Panc1 (cell line): ENCODE data around the gene LMF1.

Source experiments
- TF ChIP-seq, protein P1 (sequence below): fragments of 450-650 bp; IDR thresholded peaks from 2 replicates; pipeline ENCODE4 v1.5.1; 2017; ENCODE audit warnings: mild to moderate bottlenecking
- TF ChIP-seq, protein P2 (sequence below), 2 experiments: IDR thresholded peaks; 2 replicates each; pipeline ENCODE4 v1.6.1; 2011 to 2012; ENCODE audit warnings: low read depth in 2 of 2, control low read depth in 1 of 2, low read length in 1 of 2, mild to moderate bottlenecking in 1 of 2, moderate library complexity in 1 of 2; ENCODE audit not compliant: insufficient read depth in 1 of 2

DNA sequence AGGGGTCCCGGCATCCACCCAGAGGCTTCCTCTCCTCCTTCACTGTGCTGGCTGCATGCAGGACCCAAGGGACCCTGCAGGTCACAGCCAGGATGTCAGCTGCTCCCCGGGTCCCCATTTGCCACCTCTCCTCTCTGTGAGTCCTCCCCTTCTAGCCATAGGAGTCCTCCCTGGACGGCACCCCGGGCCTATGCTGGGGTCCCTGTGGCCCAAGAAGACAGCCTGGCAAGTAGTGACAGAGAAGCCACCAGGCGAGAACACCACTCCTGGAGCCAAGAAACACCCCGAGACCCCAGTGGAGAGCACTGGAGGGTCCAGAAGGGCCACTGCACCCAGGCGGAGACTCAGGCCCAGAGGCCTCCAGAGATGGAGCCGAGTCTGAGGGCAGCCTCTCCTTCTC lies 44.1 kb downstream of the LMF1 start:
- TF ChIP-seq, protein P1, sequence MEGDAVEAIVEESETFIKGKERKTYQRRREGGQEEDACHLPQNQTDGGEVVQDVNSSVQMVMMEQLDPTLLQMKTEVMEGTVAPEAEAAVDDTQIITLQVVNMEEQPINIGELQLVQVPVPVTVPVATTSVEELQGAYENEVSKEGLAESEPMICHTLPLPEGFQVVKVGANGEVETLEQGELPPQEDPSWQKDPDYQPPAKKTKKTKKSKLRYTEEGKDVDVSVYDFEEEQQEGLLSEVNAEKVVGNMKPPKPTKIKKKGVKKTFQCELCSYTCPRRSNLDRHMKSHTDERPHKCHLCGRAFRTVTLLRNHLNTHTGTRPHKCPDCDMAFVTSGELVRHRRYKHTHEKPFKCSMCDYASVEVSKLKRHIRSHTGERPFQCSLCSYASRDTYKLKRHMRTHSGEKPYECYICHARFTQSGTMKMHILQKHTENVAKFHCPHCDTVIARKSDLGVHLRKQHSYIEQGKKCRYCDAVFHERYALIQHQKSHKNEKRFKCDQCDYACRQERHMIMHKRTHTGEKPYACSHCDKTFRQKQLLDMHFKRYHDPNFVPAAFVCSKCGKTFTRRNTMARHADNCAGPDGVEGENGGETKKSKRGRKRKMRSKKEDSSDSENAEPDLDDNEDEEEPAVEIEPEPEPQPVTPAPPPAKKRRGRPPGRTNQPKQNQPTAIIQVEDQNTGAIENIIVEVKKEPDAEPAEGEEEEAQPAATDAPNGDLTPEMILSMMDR: no peak
- TF ChIP-seq, protein P2, sequence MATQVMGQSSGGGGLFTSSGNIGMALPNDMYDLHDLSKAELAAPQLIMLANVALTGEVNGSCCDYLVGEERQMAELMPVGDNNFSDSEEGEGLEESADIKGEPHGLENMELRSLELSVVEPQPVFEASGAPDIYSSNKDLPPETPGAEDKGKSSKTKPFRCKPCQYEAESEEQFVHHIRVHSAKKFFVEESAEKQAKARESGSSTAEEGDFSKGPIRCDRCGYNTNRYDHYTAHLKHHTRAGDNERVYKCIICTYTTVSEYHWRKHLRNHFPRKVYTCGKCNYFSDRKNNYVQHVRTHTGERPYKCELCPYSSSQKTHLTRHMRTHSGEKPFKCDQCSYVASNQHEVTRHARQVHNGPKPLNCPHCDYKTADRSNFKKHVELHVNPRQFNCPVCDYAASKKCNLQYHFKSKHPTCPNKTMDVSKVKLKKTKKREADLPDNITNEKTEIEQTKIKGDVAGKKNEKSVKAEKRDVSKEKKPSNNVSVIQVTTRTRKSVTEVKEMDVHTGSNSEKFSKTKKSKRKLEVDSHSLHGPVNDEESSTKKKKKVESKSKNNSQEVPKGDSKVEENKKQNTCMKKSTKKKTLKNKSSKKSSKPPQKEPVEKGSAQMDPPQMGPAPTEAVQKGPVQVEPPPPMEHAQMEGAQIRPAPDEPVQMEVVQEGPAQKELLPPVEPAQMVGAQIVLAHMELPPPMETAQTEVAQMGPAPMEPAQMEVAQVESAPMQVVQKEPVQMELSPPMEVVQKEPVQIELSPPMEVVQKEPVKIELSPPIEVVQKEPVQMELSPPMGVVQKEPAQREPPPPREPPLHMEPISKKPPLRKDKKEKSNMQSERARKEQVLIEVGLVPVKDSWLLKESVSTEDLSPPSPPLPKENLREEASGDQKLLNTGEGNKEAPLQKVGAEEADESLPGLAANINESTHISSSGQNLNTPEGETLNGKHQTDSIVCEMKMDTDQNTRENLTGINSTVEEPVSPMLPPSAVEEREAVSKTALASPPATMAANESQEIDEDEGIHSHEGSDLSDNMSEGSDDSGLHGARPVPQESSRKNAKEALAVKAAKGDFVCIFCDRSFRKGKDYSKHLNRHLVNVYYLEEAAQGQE (IDR thresholded peaks at IDR 0.05; ENCODE audit: insufficient read depth in 1 of 2, low read depth in 2 of 2, low read length in 1 of 2): no peak
